SK-N-MC (cell line): ENCODE results near the gene NEURL1.

Experiments used
- EZH2 ChIP-seq: fragments of 200-600 bp; sonication (generic); IDR thresholded peaks from one replicate; pipeline ENCODE4 v1.6.1; 2017; ENCODE audit warnings: antibody characterized with exemption
- POLR2AphosphoS5 ChIP-seq: IDR thresholded peaks from 2 replicates; pipeline ENCODE4 v1.6.1; 2012; ENCODE audit warnings: mild to moderate bottlenecking, low read depth, low read length, borderline replicate concordance

GRCh38 chr10:103599211-103599610 is 105.7 kb downstream of the NEURL1 start:
- TF ChIP-seq EZH2 (no peak), POLR2AphosphoS5 (no peak)
